Fibroblast of the aortic adventitia (primary cell): ENCODE results near the gene SMPD1. TPM values are rescaled to one million over a fixed set of nuclear protein-coding genes. Genes with fewer than 3 reads are reported as not detected.

Experiments used
- DNase-seq: peaks from one replicate; pipeline ENCODE4 v3.0.0-alpha.2; 2010; ENCODE audit warnings: low read depth
- H3K4me3 ChIP-seq: 2 replicates; pipeline ENCODE4 v1.5.1; 2011; ENCODE audit warnings: low read depth, mild to moderate bottlenecking, control low read depth, low read length, moderate library complexity
- total RNA-seq: library from RNA; depleted of rRNA; stranded (reverse); fragments of >200 nt; gene quantifications from 2 replicates; pipeline ENCODE4 v1.2.3, GENCODE V29; 2012; ENCODE audit warnings: low replicate concordance
- TF ChIP-seq, protein P1 (sequence below): IDR thresholded peaks from 2 replicates; pipeline ENCODE4 v1.5.1; 2011; ENCODE audit warnings: mild to moderate bottlenecking, low read length, control low read depth, inconsistent platforms; ENCODE audit not compliant: insufficient read depth

Gene SMPD1
- total RNA-seq, 1 donor: 63.9 TPM

DNA sequence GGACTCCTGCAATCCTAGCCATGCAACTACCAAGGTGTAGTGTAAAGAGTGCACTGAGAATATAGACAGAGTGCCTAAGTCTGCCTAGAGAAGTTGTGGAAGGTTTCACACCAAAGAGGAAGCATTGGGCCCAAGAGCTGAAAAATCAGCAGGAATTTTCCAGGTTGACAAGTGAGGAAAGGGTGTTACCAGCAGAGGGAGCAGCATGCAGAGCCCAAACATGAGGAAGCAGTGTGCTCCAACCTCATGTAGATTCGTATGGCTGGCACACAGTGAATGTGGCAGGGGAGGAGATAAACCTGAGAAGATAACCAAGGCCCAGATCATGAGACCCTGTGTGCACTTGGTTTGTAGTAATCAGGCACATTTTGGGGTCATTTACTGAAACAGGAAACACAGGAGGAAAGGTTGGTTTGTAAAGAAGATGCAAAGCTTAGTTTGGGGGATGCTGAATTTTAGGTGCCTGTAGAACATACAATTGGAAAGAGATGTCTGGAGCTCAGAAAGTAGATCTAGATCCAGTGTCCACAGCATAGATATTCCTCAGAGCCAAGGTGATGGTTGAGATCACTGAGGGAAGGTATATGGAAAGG, 48.8 kb downstream of the SMPD1 start:
- no peak overlapping the region for H3K4me3 ChIP-seq
- TF ChIP-seq, protein P1, sequence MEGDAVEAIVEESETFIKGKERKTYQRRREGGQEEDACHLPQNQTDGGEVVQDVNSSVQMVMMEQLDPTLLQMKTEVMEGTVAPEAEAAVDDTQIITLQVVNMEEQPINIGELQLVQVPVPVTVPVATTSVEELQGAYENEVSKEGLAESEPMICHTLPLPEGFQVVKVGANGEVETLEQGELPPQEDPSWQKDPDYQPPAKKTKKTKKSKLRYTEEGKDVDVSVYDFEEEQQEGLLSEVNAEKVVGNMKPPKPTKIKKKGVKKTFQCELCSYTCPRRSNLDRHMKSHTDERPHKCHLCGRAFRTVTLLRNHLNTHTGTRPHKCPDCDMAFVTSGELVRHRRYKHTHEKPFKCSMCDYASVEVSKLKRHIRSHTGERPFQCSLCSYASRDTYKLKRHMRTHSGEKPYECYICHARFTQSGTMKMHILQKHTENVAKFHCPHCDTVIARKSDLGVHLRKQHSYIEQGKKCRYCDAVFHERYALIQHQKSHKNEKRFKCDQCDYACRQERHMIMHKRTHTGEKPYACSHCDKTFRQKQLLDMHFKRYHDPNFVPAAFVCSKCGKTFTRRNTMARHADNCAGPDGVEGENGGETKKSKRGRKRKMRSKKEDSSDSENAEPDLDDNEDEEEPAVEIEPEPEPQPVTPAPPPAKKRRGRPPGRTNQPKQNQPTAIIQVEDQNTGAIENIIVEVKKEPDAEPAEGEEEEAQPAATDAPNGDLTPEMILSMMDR: peak; percentile 85
- DNase-seq: peak; percentile 70

DNA sequence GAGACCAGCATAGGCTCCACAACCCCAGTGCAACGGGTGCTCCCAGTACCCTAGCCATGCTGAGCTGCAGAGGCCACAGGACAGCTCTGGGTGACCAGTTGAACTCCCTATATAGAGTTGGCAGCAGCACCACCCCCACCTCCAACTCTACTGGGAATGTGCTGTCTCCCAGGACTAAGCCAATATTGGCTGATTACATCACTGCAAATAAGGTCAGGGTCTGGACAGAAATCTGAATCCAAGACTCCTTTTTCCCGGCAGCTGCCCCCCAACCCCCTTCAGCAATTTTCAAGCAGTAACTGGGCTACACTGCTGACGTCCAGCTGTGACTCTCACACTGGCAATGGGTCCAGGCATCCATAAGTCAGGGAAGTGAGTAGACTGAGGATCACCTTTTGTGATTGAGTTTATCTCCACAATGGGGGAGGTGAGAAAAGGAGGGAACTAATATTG, 50.7 kb downstream of the SMPD1 start, which contains the start of gene HPX:
TSS of gene HPX (minus strand) at position 82 of the 453 bp plus-strand sequence. CDS start at position 58, 24 bp downstream.
- TF ChIP-seq, protein P1: no peak
- no peak within 1 kb of the TSS for H3K4me3 ChIP-seq
- DNase-seq: no peak

DNA sequence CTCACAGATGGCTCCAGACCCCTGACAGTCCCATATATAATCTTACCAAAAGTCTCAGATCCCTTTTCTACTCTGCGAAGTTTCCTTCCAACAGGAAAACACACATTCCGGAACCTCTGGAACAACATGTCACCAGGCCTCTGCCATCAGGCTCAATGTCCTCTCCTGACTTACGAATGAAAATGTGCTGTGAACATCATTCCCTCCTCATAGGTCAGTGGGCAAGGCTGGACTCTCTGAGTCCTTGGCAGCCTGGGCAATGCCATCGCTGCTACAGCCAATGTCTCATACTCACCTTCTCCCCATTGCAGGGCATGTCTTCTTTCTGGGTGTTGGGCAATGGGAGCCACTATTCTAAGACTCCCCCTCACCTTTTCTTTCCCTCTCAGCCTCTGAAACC, 52.2 kb downstream of the SMPD1 start:
- no peak for DNase-seq
- TF ChIP-seq, protein P1: no peak
- no peak overlapping the region for H3K4me3 ChIP-seq

DNA sequence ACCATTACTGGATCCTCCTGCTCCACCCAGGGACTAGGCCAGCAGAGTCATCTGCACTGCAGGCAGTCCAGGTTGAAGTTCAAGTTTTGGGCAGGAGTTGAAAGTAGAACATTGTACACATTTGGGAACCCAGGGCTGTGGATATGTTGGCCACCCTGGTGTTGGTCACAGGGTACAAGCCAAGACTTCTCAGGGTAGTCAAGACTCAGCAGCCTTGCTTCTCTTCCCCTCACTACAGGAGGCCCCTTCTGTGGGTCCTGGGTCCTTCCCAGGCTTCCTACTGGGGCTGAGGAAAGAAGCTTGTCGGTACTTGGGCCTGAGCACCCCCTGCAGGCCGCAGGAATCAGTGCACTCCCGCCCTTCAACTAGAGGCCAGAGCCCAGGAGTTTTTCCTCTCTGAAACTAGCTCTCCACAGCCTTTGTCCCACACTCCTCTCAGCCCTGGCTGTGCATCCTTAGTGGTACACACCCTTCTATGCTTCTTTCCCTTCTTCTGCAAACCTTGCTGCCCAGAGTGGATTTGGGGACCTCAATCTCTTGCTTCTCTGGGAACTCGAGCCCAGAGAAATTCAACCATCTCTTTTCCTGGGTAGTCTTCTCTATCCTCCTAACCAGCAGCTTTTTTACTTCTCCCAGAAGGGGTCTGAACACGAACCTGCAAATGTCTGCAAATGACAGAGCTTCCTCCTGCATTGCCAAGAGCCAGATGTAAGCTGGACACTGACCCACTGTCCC, 53.2 kb downstream of the SMPD1 start:
- peak; percentile 61 for DNase-seq
- TF ChIP-seq, protein P1: peak; percentile 89
- H3K4me3 ChIP-seq: no peak overlapping the region

Other genes starting within 250 kb of the SMPD1 start
- gene OR52B2, start 220.1 kb upstream of the SMPD1 start, total RNA-seq: not detected in 2 replicates
- not detected in 2 replicates for gene OR52W1, start 191.2 kb upstream of the SMPD1 start, total RNA-seq
- not detected in 2 replicates for gene C11orf42, start 184.9 kb upstream of the SMPD1 start, total RNA-seq
- gene FHIP1B, start 155.8 kb upstream of the SMPD1 start, total RNA-seq: 6.4 and 15.6 TPM in 2 replicates
- not detected in 2 replicates for gene CNGA4, start 151.4 kb upstream of the SMPD1 start, total RNA-seq
- not detected in 2 replicates for gene CCKBR, start 130.6 kb upstream of the SMPD1 start, total RNA-seq
- 323 and 888 TPM in 2 replicates for gene CAVIN3, start 70.0 kb upstream of the SMPD1 start, total RNA-seq
- gene APBB1, start 28.6 kb downstream of the SMPD1 start, total RNA-seq: 41.8 and 52.4 TPM in 2 replicates
- 1.2 TPM in 1 of 2 replicates, not detected in the other for gene HPX, start 50.5 kb downstream of the SMPD1 start, total RNA-seq
- gene TRIM3, start 83.5 kb downstream of the SMPD1 start, total RNA-seq: 18.9 and 23.8 TPM in 2 replicates
- gene ARFIP2, start 90.9 kb downstream of the SMPD1 start, total RNA-seq: 45.7 and 49.1 TPM in 2 replicates
- gene TIMM10B, start 91.0 kb downstream of the SMPD1 start, total RNA-seq: 30.1 and 41.8 TPM in 2 replicates
- 6.7 and 8.2 TPM in 2 replicates for gene DNHD1, start 106.8 kb downstream of the SMPD1 start, total RNA-seq
- 8.2 and 10.2 TPM in 2 replicates for gene RRP8, start 213.1 kb downstream of the SMPD1 start, total RNA-seq
- 115 and 145 TPM in 2 replicates for gene ILK, start 213.3 kb downstream of the SMPD1 start, total RNA-seq
- 46.3 and 101 TPM in 2 replicates for gene TAF10, start 221.7 kb downstream of the SMPD1 start, total RNA-seq
- gene TPP1, start 228.9 kb downstream of the SMPD1 start, total RNA-seq: 49.3 and 60.2 TPM in 2 replicates